RPMI8226 (cell line): ENCODE measurements around the gene CENPQ.
"Not testable (repeated sequence)": the region's sequence is repeated elsewhere in the genome, so short reads cannot be mapped to it uniquely, and the experiment has no call there.

Source experiments
- DNase-seq: peaks from one replicate; pipeline ENCODE4 v3.0.0-alpha.2; 2015

The CENPQ gene

GRCh38 chr6:49462927-49463611 is at the start of gene CENPQ, which contains the start of gene MMUT:
TSS of gene CENPQ (plus strand) at chr6:49463370. CDS start at chr6:49470177, 6,807 bp downstream.
TSS of gene MMUT (minus strand) at chr6:49463253. CDS start at chr6:49459466, 3,787 bp downstream.
- peak; percentile 96 for DNase-seq

- no peak for DNase-seq
These were observed 47.8 kb upstream of the CENPQ start for GRCh38 chr6:49415358-49415757.

GRCh38 chr6:49416195-49416594 is 47.0 kb upstream of the CENPQ start:
- DNase-seq, result no peak

- no peak for DNase-seq
These were observed 39.4 kb upstream of the CENPQ start for GRCh38 chr6:49423817-49424216.

GRCh38 chr6:49430187-49430586 is 33.0 kb upstream of the CENPQ start:
- no peak for DNase-seq

GRCh38 chr6:49430866-49431265 is 32.3 kb upstream of the CENPQ start:
- DNase-seq, result peak; percentile 62

GRCh38 chr6:49453221-49453620 is 9.9 kb upstream of the CENPQ start:
- DNase-seq, result no peak

- DNase-seq, result peak; percentile 15
These were observed 8.1 kb upstream of the CENPQ start for GRCh38 chr6:49454787-49455709.

- no peak for DNase-seq
These were observed 5.4 kb upstream of the CENPQ start for GRCh38 chr6:49457771-49458170.

- DNase-seq, result peak; percentile 4
These were observed 1.1 kb upstream of the CENPQ start for GRCh38 chr6:49462071-49462470.

GRCh38 chr6:49462599-49462926 is 607 bp upstream of the CENPQ start:
- peak; percentile 7 for DNase-seq

- peak; percentile 3 for DNase-seq
These were observed 420 bp downstream of the CENPQ start for GRCh38 chr6:49463612-49463967.

- no peak for DNase-seq
These were observed 1.5 kb downstream of the CENPQ start for GRCh38 chr6:49464691-49465090.

GRCh38 chr6:49468042-49468441 is 4.9 kb downstream of the CENPQ start:
- peak; percentile 35 for DNase-seq

- DNase-seq, result not testable (repeated sequence)
These were observed 13.4 kb downstream of the CENPQ start for GRCh38 chr6:49476564-49476963.

- no peak for DNase-seq
These were observed 16.3 kb downstream of the CENPQ start for GRCh38 chr6:49479308-49479970.

GRCh38 chr6:49481846-49482245 is 18.7 kb downstream of the CENPQ start:
- DNase-seq, result not testable (repeated sequence)

GRCh38 chr6:49483380-49483779 is 20.2 kb downstream of the CENPQ start:
- not testable (repeated sequence) for DNase-seq

GRCh38 chr6:49490633-49491032 is 27.5 kb downstream of the CENPQ start:
- DNase-seq, result no peak

- no peak for DNase-seq
These were observed 34.1 kb downstream of the CENPQ start for GRCh38 chr6:49497304-49497703.

GRCh38 chr6:49499126-49499525 is 36.0 kb downstream of the CENPQ start:
- no peak for DNase-seq

- no peak for DNase-seq
These were observed 36.5 kb downstream of the CENPQ start, which contains the start of gene GLYATL3 for GRCh38 chr6:49499623-49500022. TSS of gene GLYATL3 (plus strand) at chr6:49499923. CDS start at chr6:49511991, 12,068 bp downstream.

GRCh38 chr6:49504666-49505065 is 41.5 kb downstream of the CENPQ start:
- DNase-seq, result no peak
